Measurements from ENCODE around the gene TSKS. TPM values are rescaled to one million over a fixed set of nuclear protein-coding genes. Genes with fewer than 3 reads are reported as not detected.

Gene TSKS
- total RNA-seq, 2 experiments from 2014 or later, result not detected

- Histone ChIP-seq H3K27ac (ENCODE audit: low read depth, low read length, poor library complexity, severe bottlenecking) (no peak within 1 kb of the TSS), H4K20me1 (ENCODE audit: insufficient read depth, low read length) (no peaks in the 10 kb centered on the region), H3K36me3 (ENCODE audit: insufficient read depth, low read length) (peaks cover 52% of the 10 kb centered on the region), H3K9me2 (ENCODE audit: insufficient read depth, low read length) (no peaks in the 10 kb centered on the region), H3K4me3 (ENCODE audit: low read depth, low read length, poor library complexity, severe bottlenecking) (no peak within 1 kb of the TSS), H3K4me1 (ENCODE audit: insufficient read depth, low read length, poor library complexity, severe bottlenecking) (peaks cover 5% of the 10 kb centered on the region), H3K79me2 (ENCODE audit: insufficient read depth, low read depth, low read length) (no peaks in the 10 kb centered on the region), H3K4me2 (ENCODE audit: low read length) (no peak within 1 kb of the TSS), H3K9me3 (ENCODE audit: low read length) (no peaks in the 10 kb centered on the region), H2AFZ (ENCODE audit: low read length) (peak within 1 kb of the TSS; percentile 37; the same call in 1 of the 2 replicates)
- intact Hi-C loops (cut with micrococcal nuclease; ENCODE audit: unreplicated experiment), result no loop called here
- BruUV-seq (replicated peaks), result no TSS peak
- TF ChIP-seq CTCF (conservative IDR thresholded peaks at IDR 0.05; ENCODE audit: low read length) (no peak), EZH2phosphoT487 (IDR thresholded peaks at IDR 0.05; ENCODE audit: borderline replicate concordance, low read depth, low read length) (no peak)
- CTCF ChIA-PET (ENCODE audit: unreplicated experiment), result no interaction called here
- POLR2A ChIA-PET, result interaction anchor here (0.7 kb wide), 1 partner anchor 51 kb away, joined by 3 read pairs; the partner anchor contains the start of gene RRAS
- no peak for DNase-seq (ENCODE audit: low spot score)
Measured at GRCh38 chr19:49690656-49691242, 72.4 kb downstream of the TSKS start, which contains the start of gene CPT1C. CPT1C (plus strand) TSS chr19:49691116; CDS start chr19:49692253, 1,137 bp downstream.

- no peak overlapping the region for H3K4me2 ChIP-seq (ENCODE audit: low read length)
- no peak for DNase-seq (ENCODE audit: low spot score)
- intact Hi-C loops (cut with micrococcal nuclease; ENCODE audit: unreplicated experiment), result no loop called here
- no peaks in the 10 kb centered on the region for H3K9me3 ChIP-seq (ENCODE audit: low read length)
- peaks cover 5% of the 10 kb centered on the region for H3K4me1 ChIP-seq (ENCODE audit: insufficient read depth, low read length, poor library complexity, severe bottlenecking)
- no peaks in the 10 kb centered on the region for H3K9me2 ChIP-seq (ENCODE audit: insufficient read depth, low read length)
- H4K20me1 ChIP-seq (ENCODE audit: insufficient read depth, low read length), result no peaks in the 10 kb centered on the region
- no peak overlapping the region for H3K27ac ChIP-seq (ENCODE audit: low read depth, low read length, poor library complexity, severe bottlenecking)
- no peak for TF ChIP-seq EZH2phosphoT487 (IDR thresholded peaks at IDR 0.05; ENCODE audit: borderline replicate concordance, low read depth, low read length)
- TF ChIP-seq CTCF (conservative IDR thresholded peaks at IDR 0.05; ENCODE audit: low read length), result no peak
- POLR2A ChIA-PET, result interaction anchor here (0.7 kb wide), 1 partner anchor 50 kb away, joined by 3 read pairs; the partner anchor contains the start of gene RRAS
- CTCF ChIA-PET (ENCODE audit: unreplicated experiment), result no interaction called here
- BruUV-seq (replicated peaks), result no TSS peak
- peaks cover 58% of the 10 kb centered on the region for H3K36me3 ChIP-seq (ENCODE audit: insufficient read depth, low read length)
- H3K79me2 ChIP-seq (ENCODE audit: insufficient read depth, low read depth, low read length), result no peaks in the 10 kb centered on the region
- no peak overlapping the region for H3K4me3 ChIP-seq (ENCODE audit: low read depth, low read length, poor library complexity, severe bottlenecking)
- no peak overlapping the region for H2AFZ ChIP-seq (ENCODE audit: low read length)
Measured at GRCh38 chr19:49690079-49690655, 72.9 kb downstream of the TSKS start.

Small RNA genes lying within 50 kb of the gene (microRNA-seq; reads per million reads assigned to microRNA genes)
- not detected for gene MIR6799 (ENCODE audit: borderline replicate concordance)

Small RNA genes lying within 50 kb of the gene (small RNA-seq; reads per million reads assigned to genes)
- gene MIR6799 (not detected), gene RNU6-841P (0.21 reads per million)

Other genes with a start within 250 kb of the TSKS start
- gene RCN3, start 235.3 kb downstream of the TSKS start, total RNA-seq (2014; rRNA removed; shearing (Covaris generic)), result 0.77 and 1.4 TPM in 2 replicates
- gene RCN3, start 235.3 kb downstream of the TSKS start, total RNA-seq (2022), result 1.3 and 2.1 TPM in 2 replicates
- gene NOSIP, start 182.8 kb downstream of the TSKS start, total RNA-seq (2014; rRNA removed; shearing (Covaris generic)), result 74.7 and 84.0 TPM in 2 replicates
- gene NOSIP, start 182.8 kb downstream of the TSKS start, total RNA-seq (2022), result 35.1 and 42.7 TPM in 2 replicates
- gene PRRG2, start 182.0 kb downstream of the TSKS start, total RNA-seq (2014; rRNA removed; shearing (Covaris generic)), result 2.7 and 4.7 TPM in 2 replicates
- 2.4 TPM in 2 replicates for gene PRRG2, start 182.0 kb downstream of the TSKS start, total RNA-seq (2022)
- gene PRR12, start 172.1 kb downstream of the TSKS start, total RNA-seq (2014; rRNA removed; shearing (Covaris generic)), result 5.1 and 6.5 TPM in 2 replicates
- 32.8 and 40.0 TPM in 2 replicates for gene PRR12, start 172.1 kb downstream of the TSKS start, total RNA-seq (2022)
- gene RRAS, start 123.2 kb downstream of the TSKS start, total RNA-seq (2014; rRNA removed; shearing (Covaris generic)), result 3.4 and 4.7 TPM in 2 replicates
- 5.4 and 5.5 TPM in 2 replicates for gene RRAS, start 123.2 kb downstream of the TSKS start, total RNA-seq (2022)
- 12.4 and 15.0 TPM in 2 replicates for gene SCAF1, start 121.1 kb downstream of the TSKS start, total RNA-seq (2014; rRNA removed; shearing (Covaris generic))
- 43.4 and 44.0 TPM in 2 replicates for gene SCAF1, start 121.1 kb downstream of the TSKS start, total RNA-seq (2022)
- gene IRF3, start 97.4 kb downstream of the TSKS start, total RNA-seq (2014; rRNA removed; shearing (Covaris generic)), result 116 and 117 TPM in 2 replicates
- gene IRF3, start 97.4 kb downstream of the TSKS start, total RNA-seq (2022), result 96.6 and 98.5 TPM in 2 replicates
- gene BCL2L12, start 97.4 kb downstream of the TSKS start, total RNA-seq (2014; rRNA removed; shearing (Covaris generic)), result 38.9 and 41.3 TPM in 2 replicates
- 65.4 and 75.5 TPM in 2 replicates for gene BCL2L12, start 97.4 kb downstream of the TSKS start, total RNA-seq (2022)
- gene PRMT1, start 86.0 kb downstream of the TSKS start, total RNA-seq (2014; rRNA removed; shearing (Covaris generic)), result 403 and 412 TPM in 2 replicates
- gene PRMT1, start 86.0 kb downstream of the TSKS start, total RNA-seq (2022), result 266 and 285 TPM in 2 replicates
- gene ADM5, start 73.7 kb downstream of the TSKS start, total RNA-seq (2014; rRNA removed; shearing (Covaris generic)), result 11.8 and 16.5 TPM in 2 replicates
- gene ADM5, start 73.7 kb downstream of the TSKS start, total RNA-seq (2022), result 15.3 and 17.9 TPM in 2 replicates
- gene CPT1C, start 72.2 kb downstream of the TSKS start, total RNA-seq (2014; rRNA removed; shearing (Covaris generic)), result 0.23 and 0.95 TPM in 2 replicates
- gene CPT1C, start 72.2 kb downstream of the TSKS start, total RNA-seq (2022), result 0.86 and 2.6 TPM in 2 replicates
- 29.7 and 47.4 TPM in 2 replicates for gene AP2A1, start 3.7 kb upstream of the TSKS start, total RNA-seq (2014; rRNA removed; shearing (Covaris generic))
- 46.9 and 50.4 TPM in 2 replicates for gene AP2A1, start 3.7 kb upstream of the TSKS start, total RNA-seq (2022)
- 33.6 and 35.1 TPM in 2 replicates for gene FUZ, start 50.0 kb upstream of the TSKS start, total RNA-seq (2014; rRNA removed; shearing (Covaris generic))
- 28.1 and 34.6 TPM in 2 replicates for gene FUZ, start 50.0 kb upstream of the TSKS start, total RNA-seq (2022)
- gene MED25, start 55.0 kb upstream of the TSKS start, total RNA-seq (2014; rRNA removed; shearing (Covaris generic)), result 73.5 and 85.1 TPM in 2 replicates
- 111 and 146 TPM in 2 replicates for gene MED25, start 55.0 kb upstream of the TSKS start, total RNA-seq (2022)
- 101 and 124 TPM in 2 replicates for gene PTOV1, start 87.9 kb upstream of the TSKS start, total RNA-seq (2014; rRNA removed; shearing (Covaris generic))
- 105 and 114 TPM in 2 replicates for gene PTOV1, start 87.9 kb upstream of the TSKS start, total RNA-seq (2022)
- gene PNKP, start 104.3 kb upstream of the TSKS start, total RNA-seq (2014; rRNA removed; shearing (Covaris generic)), result 65.4 and 90.9 TPM in 2 replicates
- gene PNKP, start 104.3 kb upstream of the TSKS start, total RNA-seq (2022), result 118 and 140 TPM in 2 replicates
- 7.3 TPM in 2 replicates for gene AKT1S1, start 114.0 kb upstream of the TSKS start, total RNA-seq (2014; rRNA removed; shearing (Covaris generic))
- gene AKT1S1, start 114.0 kb upstream of the TSKS start, total RNA-seq (2022), result 19.8 and 21.2 TPM in 2 replicates
- 7.9 and 8.0 TPM in 2 replicates for gene TBC1D17, start 114.4 kb upstream of the TSKS start, total RNA-seq (2014; rRNA removed; shearing (Covaris generic))
- 24.0 and 31.1 TPM in 2 replicates for gene TBC1D17, start 114.4 kb upstream of the TSKS start, total RNA-seq (2022)
- gene IL4I1, start 133.6 kb upstream of the TSKS start, total RNA-seq (2014; rRNA removed; shearing (Covaris generic)), result 0.25 and 0.39 TPM in 2 replicates
- 1.7 and 1.8 TPM in 2 replicates for gene IL4I1, start 133.6 kb upstream of the TSKS start, total RNA-seq (2022)
- 265 and 268 TPM in 2 replicates for gene ATF5, start 165.9 kb upstream of the TSKS start, total RNA-seq (2014; rRNA removed; shearing (Covaris generic))
- gene ATF5, start 165.9 kb upstream of the TSKS start, total RNA-seq (2022), result 527 and 597 TPM in 2 replicates
- 56.3 and 75.6 TPM in 2 replicates for gene NUP62, start 166.2 kb upstream of the TSKS start, total RNA-seq (2014; rRNA removed; shearing (Covaris generic))
- gene NUP62, start 166.2 kb upstream of the TSKS start, total RNA-seq (2022), result 70.1 and 76.3 TPM in 2 replicates
- gene SIGLEC11, start 197.9 kb upstream of the TSKS start, total RNA-seq (2014; rRNA removed; shearing (Covaris generic)), result not detected in 2 replicates
- gene SIGLEC11, start 197.9 kb upstream of the TSKS start, total RNA-seq (2022), result not detected in 2 replicates

Data from OCI-LY7 (cell line).